BJ (cell line): Measurements from ENCODE around the gene SH3BP4. TPM values are rescaled to one million over a fixed set of nuclear protein-coding genes. Genes with fewer than 3 reads are reported as not detected.

Source experiments
- CTCF ChIA-PET: fragments of 350-600 bp; formaldehyde crosslinking; extraction: SDS; loops from one replicate; lab custom pipeline; 2021; ENCODE audit warnings: antibody characterized with exemption, inconsistent platforms; lab: Yijun Ruan, JAX
- POLR2A ChIA-PET: fragments of 300-600 bp; sonication (Branson Sonifier 250); formaldehyde crosslinking; extraction: SDS; loops from one replicate; lab custom pipeline; 2021; ENCODE audit warnings: antibody characterized with exemption; lab: Charles Lee
- DNase-seq: peaks from one replicate; pipeline ENCODE4 v3.0.0-alpha.2; 2011; ENCODE audit warnings: low read depth
- H3K27me3 ChIP-seq: 2 replicates; pipeline ENCODE4 v1.6.0; 2011; ENCODE audit warnings: low read length; ENCODE audit not compliant: control insufficient read depth, insufficient read depth
- H3K36me3 ChIP-seq: 2 replicates; pipeline ENCODE4 v1.5.1; 2011; ENCODE audit warnings: low read length; ENCODE audit not compliant: control insufficient read depth, insufficient read depth
- H3K4me3 ChIP-seq: 2 replicates; pipeline ENCODE4 v1.5.1; 2011; ENCODE audit warnings: low read depth, mild to moderate bottlenecking, control low read depth, low read length
- polyA plus RNA-seq: library from polyadenylated mRNA; depleted of rRNA; stranded (reverse); fragments of >200 nt; gene quantifications from 2 replicates; pipeline ENCODE4 v1.2.3, GENCODE V29; 2011
- TF ChIP-seq, protein P1 (sequence below): IDR thresholded peaks from 2 replicates; pipeline ENCODE4 v1.5.1; 2011; ENCODE audit warnings: low read depth, mild to moderate bottlenecking, control low read depth, inconsistent platforms, low read length, moderate library complexity; ENCODE audit not compliant: insufficient read depth

Gene SH3BP4
- polyA plus RNA-seq, 1 experiment, result 106 TPM

GRCh38 chr2:234966340-234966739 lies 14.5 kb downstream of the SH3BP4 start:
- no peak overlapping the region for H3K4me3 ChIP-seq
- TF ChIP-seq, protein P1, sequence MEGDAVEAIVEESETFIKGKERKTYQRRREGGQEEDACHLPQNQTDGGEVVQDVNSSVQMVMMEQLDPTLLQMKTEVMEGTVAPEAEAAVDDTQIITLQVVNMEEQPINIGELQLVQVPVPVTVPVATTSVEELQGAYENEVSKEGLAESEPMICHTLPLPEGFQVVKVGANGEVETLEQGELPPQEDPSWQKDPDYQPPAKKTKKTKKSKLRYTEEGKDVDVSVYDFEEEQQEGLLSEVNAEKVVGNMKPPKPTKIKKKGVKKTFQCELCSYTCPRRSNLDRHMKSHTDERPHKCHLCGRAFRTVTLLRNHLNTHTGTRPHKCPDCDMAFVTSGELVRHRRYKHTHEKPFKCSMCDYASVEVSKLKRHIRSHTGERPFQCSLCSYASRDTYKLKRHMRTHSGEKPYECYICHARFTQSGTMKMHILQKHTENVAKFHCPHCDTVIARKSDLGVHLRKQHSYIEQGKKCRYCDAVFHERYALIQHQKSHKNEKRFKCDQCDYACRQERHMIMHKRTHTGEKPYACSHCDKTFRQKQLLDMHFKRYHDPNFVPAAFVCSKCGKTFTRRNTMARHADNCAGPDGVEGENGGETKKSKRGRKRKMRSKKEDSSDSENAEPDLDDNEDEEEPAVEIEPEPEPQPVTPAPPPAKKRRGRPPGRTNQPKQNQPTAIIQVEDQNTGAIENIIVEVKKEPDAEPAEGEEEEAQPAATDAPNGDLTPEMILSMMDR, result no peak
- POLR2A ChIA-PET, result interaction anchor here (0.6 kb wide), 1 partner anchor 17 kb away, joined by 3 read pairs; no protein-coding TSS in a partner anchor
- CTCF ChIA-PET, result interaction anchor here (1.4 kb wide), 1 partner anchor 9 kb away, joined by 3 read pairs; no protein-coding TSS in a partner anchor
- DNase-seq, result no peak
- no peaks in the 10 kb centered on the region for H3K27me3 ChIP-seq
- H3K36me3 ChIP-seq, result peaks cover 6% of the 10 kb centered on the region

DNA sequence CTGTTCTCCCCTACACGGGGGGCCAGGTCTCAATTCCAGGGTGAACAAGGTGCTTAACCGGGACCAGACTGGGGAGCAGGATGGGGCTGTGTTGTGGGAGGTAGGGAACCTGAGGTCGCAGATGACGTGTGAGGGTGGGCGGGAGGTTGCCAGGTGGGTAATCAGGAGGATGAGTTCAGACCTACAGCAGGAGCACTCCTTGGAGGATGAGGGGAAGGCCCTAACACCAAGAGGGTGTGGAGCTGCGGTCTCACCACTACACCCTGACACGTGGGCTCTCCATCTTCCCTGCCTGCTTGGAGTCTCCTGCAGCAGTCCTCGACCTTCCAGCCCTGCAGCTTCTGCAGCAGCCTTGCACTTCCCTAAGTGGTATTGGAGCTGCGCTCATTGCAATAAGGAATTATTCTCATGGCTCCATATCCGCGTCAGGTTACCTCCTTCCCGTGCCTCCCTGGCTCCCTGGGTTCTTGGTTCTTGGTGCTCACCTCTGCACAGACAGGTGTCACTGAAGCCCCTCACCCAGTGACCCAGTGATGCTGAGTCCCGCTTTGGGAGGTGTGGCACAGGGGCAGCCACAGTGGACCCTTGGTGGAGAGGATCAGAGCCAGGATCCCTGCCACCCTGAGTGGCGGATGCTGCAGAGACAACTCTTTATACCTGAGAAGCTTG lies 15.5 kb downstream of the SH3BP4 start:
- TF ChIP-seq, protein P1, result no peak
- Histone ChIP-seq H3K4me3 (no peak overlapping the region), H3K27me3 (no peaks in the 10 kb centered on the region), H3K36me3 (peaks cover 6% of the 10 kb centered on the region)
- POLR2A ChIA-PET, result no interaction called here
- DNase-seq, result no peak
- CTCF ChIA-PET, result interaction anchor here (1.4 kb wide), 1 partner anchor 8 kb away, joined by 3 read pairs; no protein-coding TSS in a partner anchor

- Histone ChIP-seq H3K36me3 (peaks cover 6% of the 10 kb centered on the region), H3K27me3 (no peaks in the 10 kb centered on the region), H3K4me3 (no peak overlapping the region)
- TF ChIP-seq, protein P1, result no peak
- CTCF ChIA-PET, result no interaction called here
- POLR2A ChIA-PET, result no interaction called here
- DNase-seq, result no peak
These were observed 16.0 kb downstream of the SH3BP4 start for GRCh38 chr2:234967870-234968208.

DNA sequence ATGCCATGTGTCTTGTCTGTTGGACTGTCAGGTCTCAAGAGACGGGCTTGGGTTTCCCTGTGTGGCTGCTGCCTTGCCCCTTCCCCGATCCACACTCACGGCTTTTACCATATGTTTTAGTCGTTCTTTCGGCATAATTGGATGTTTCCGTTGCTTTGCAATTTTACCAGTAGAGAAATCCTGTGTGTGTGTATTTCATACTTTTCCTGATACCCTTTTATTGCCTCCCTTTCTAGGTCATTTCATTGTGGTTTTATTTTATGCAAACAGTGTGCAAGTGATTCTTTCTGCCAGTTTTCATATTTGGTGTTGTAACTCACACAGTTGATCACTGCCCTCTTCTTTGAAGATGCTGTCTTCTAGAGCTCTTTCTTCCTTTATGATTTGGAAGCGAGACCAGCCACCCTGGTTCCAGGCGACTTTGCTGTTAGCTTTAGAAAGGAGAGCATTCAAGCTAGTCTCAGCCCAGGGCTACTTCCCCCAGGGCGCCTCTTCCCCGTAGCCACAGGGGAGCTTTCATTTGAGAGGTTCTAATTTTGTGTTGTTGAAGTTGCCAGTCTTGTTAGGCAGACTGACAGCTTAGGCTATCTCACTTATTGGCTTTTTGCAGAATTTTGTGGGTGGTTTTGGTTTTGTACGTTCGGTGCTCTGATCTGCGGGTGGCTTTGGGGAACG lies 17.0 kb downstream of the SH3BP4 start:
- CTCF ChIA-PET, result no interaction called here
- H3K36me3 ChIP-seq, result peaks cover 9% of the 10 kb centered on the region
- no peaks in the 10 kb centered on the region for H3K27me3 ChIP-seq
- no peak for DNase-seq
- POLR2A ChIA-PET, result no interaction called here
- H3K4me3 ChIP-seq, result no peak overlapping the region
- TF ChIP-seq, protein P1, result no peak

GRCh38 chr2:234969306-234970098 lies 17.7 kb downstream of the SH3BP4 start:
- Histone ChIP-seq H3K27me3 (no peaks in the 10 kb centered on the region), H3K4me3 (no peak overlapping the region), H3K36me3 (peaks cover 10% of the 10 kb centered on the region)
- CTCF ChIA-PET, result no interaction called here
- TF ChIP-seq, protein P1, result no peak
- POLR2A ChIA-PET, result no interaction called here
- DNase-seq, result no peak
